ENCODE data around the gene LGMN. TPM values are rescaled to one million over a fixed set of nuclear protein-coding genes. Genes with fewer than 3 reads are reported as not detected.

LGMN gene
- total RNA-seq, 4 donors from 2014 or later = 96.7 to 243 (median 130) TPM

DNA sequence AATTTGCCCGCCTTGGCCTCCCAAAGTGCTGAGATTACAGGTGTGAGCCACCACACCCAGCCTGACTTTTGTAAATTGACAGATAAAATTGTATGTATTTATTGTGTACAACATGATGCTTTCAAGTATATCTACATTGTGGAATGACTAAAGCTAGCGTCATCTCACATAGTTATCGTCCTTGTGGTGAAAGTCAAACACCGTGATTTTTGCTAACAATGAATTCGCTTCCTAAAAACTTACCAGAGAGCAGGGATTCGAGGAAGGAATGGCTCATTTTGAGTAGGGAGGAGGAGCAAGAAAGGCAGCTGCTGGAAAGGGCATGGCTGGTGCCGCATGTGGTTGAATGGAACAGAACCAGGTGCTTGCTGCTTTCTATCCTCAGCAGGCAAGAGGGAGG, 85.4 kb downstream of the LGMN start:
- TF ChIP-seq, protein P1, sequence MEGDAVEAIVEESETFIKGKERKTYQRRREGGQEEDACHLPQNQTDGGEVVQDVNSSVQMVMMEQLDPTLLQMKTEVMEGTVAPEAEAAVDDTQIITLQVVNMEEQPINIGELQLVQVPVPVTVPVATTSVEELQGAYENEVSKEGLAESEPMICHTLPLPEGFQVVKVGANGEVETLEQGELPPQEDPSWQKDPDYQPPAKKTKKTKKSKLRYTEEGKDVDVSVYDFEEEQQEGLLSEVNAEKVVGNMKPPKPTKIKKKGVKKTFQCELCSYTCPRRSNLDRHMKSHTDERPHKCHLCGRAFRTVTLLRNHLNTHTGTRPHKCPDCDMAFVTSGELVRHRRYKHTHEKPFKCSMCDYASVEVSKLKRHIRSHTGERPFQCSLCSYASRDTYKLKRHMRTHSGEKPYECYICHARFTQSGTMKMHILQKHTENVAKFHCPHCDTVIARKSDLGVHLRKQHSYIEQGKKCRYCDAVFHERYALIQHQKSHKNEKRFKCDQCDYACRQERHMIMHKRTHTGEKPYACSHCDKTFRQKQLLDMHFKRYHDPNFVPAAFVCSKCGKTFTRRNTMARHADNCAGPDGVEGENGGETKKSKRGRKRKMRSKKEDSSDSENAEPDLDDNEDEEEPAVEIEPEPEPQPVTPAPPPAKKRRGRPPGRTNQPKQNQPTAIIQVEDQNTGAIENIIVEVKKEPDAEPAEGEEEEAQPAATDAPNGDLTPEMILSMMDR (IDR thresholded peaks at IDR 0.05; ENCODE audit: low read depth) = no peak

DNA sequence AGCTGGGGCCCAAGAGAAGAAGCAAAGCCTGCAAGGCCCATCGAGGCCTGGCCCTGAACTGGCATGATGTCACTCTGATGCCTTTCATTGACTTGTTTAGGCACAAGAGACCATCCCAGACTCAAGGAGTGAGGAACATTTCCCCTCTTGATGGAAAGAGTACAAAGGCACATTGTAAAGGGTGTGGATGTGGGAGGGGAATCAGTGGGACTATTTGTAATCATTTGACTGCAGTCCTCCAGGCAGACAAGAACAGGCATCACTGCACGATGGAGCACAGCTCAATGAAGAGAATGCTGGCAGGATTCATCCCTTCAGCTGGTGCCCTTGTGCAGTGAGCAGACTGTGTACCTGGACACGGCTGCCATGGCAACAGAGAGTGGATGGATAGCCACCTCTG, 87.9 kb downstream of the LGMN start:
- TF ChIP-seq, protein P1 (IDR thresholded peaks at IDR 0.05; ENCODE audit: low read depth) = no peak

DNA sequence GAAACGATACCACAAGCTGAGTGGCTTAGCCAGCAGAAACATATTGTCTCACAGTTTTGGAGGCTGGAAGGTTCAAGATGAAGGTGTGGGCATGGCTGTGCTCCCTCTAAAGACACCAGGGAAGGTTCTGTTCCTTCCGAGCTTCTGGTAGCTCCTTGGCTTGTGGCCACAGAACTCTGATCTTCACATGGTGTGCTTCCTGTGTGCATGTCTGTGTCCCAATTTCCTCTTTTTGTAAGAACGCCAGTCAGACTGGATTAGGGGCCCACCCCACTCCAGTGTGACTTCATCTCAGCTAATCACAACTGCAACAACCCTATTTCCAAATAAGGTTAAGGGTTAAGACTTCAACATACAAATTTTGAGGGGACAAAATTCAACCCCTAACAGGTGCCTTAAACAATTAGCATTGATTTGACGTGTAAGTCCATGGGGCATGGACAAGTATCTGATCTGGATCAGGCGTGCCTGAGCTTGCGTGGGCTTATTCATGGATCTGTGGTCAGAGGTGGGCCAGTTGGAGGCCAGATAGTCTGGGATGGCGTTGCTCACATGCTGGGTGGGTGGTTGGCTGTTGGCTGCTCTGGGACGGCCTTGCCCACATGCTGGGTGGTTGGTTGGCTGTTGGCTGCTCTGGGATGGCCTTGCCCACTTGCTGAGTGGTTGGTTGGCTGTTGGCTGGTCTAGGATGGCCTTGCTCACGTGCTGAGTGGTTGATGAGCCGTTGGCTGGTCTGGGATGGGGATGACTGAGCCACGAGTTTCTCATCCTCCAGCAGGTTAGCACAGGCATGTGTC, 88.5 kb downstream of the LGMN start:
- TF ChIP-seq, protein P1 (IDR thresholded peaks at IDR 0.05; ENCODE audit: low read depth) = no peak

DNA sequence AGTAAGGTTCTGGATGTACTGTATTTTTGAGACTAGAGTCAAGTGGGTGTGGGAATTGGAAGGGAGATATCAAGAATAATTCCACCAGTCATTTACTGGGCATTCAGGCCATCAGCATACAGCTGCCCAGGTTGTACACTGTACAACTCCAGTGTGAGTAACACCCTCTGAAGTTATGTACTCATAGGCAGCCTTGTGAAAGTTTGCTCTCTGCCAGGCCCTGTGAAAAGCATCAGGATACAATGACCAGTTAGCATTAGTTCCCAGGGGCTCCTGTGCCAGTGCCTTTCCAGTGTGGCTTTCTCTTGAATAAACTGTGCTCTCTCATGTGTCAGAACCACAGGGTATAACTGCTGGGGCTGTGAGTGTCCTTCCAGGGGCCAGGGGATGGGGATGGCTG, 89.7 kb downstream of the LGMN start:
- TF ChIP-seq, protein P1 (IDR thresholded peaks at IDR 0.05; ENCODE audit: low read depth) = no peak

DNA sequence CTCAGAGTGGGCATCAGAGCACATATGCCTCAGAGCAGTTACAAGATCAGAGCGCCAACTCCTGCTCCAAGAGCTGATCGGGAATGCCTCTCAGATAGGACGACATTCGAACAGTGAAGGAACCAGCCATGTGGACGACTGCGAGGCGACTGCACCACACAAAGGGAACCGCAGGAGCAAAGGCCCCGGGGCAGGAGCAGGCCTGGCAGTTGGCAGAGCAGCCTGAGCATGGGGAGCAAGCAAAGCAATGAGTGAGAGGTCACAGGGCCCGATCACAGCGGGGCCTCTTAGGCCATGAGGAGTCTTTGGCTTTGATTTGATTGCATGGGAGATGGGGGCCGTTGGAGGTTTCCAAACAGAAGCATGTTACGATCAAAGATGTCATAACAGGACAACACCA, 90.3 kb downstream of the LGMN start:
- TF ChIP-seq, protein P1 (IDR thresholded peaks at IDR 0.05; ENCODE audit: low read depth) = no peak

DNA sequence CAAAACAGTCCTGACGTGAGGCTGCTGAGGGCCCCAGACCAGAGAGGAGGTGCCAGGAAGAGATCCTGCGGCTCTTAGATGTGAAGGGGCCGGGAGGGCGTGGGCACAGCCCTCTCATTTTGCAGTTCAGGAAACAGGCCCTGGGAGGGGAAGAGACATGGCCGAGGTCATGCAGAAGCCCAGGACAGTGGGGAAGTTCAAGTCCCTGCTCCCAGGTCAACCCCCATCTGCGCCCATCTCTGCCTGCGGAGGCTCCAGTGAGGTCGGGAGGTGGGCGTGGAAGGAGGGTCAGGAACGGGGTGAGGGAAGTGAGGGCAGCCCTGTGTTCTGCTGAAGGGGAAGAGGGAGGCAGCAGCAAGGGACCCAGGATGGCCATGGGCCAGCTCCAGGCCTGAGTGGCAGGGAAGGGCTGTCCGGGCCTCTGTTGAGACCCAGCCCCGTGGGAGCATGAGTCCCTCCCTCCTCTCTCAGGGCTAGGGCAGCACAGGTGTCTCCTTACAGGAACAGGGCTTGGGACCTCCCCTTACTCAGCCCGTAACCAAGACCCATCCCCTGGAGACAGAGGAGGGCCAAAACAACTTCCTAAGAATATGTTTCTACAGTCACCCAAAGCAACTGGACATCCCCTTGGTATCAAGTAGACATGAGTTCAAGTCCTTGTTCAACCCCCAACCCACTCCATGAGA, 90.8 kb downstream of the LGMN start:
- TF ChIP-seq, protein P1 (IDR thresholded peaks at IDR 0.05; ENCODE audit: low read depth) = no peak

DNA sequence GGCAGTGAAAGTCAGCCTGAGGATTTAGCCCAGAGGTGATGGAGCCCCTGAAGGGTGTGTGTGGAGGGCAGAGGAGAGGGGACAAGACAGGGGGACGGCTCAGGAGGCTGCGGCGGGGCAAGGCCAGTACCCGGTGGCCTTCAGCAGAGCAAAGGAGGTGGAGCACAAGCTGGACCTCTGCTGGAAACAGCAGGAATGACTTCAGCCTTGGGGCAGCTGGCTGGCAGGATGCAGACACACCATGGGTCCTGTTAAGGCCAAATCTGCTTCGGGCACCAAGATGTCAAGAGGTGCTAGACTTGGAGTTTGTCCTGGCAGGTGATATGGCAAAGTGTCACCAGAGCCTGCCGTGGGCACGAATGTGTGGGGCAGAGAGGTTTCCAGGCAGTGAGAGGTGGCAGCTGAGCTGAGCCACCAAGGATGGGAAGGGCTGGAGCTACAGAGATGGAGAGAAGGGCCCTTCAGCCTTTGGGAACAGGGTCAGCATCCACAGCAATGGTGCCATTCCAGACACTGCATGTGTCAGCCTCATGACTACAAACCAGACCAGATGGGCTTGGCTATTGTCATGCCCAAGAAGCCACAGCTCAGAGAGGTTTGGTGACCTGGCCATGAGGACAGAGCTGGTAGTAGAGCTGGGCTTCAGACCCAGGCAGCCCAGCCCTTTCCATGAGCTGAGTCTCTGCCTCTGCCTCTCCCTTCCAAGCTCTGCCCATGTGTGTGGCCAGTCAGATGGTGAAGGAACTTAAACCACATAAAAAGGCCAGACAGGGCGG, 91.9 kb downstream of the LGMN start:
- TF ChIP-seq, protein P1 (IDR thresholded peaks at IDR 0.05; ENCODE audit: low read depth) = no peak
